AG04449 (cell line): Measurements from ENCODE around the gene CD79B.
"Not testable (repeated sequence)": the region's sequence is repeated elsewhere in the genome, so short reads cannot be mapped to it uniquely, and the experiment has no call there.

Experiments
- CTCF ChIA-PET: fragments of 350-600 bp; formaldehyde crosslinking; extraction: SDS; loops from one replicate; lab custom pipeline; 2021; ENCODE audit warnings: antibody characterized with exemption; lab: Yijun Ruan, JAX
- POLR2A ChIA-PET: fragments of 400-600, 350-600 bp; formaldehyde crosslinking; extraction: SDS; loops from one replicate; lab custom pipeline; 2020; ENCODE audit warnings: antibody characterized with exemption, inconsistent platforms; lab: Yijun Ruan, JAX
- DNase-seq: peaks from one replicate; pipeline ENCODE4 v3.0.0-alpha.2; 2010; ENCODE audit warnings: low read depth, low spot score
- H3K4me3 ChIP-seq: 2 replicates; pipeline ENCODE4 v1.5.1; 2011; ENCODE audit warnings: low read depth, mild to moderate bottlenecking, control low read depth, low read length
- CTCF ChIP-seq: IDR thresholded peaks from one replicate; pipeline ENCODE4 v1.5.1; 2011; ENCODE audit warnings: mild to moderate bottlenecking, moderate library complexity, low read length, control low read depth, inconsistent platforms; ENCODE audit not compliant: insufficient read depth; ENCODE audit errors: missing control alignments

Gene CD79B

GRCh38 chr17:63927464-63928171, 4.5 kb downstream of the CD79B start:
- no peak overlapping the region for H3K4me3 ChIP-seq
- no peak for TF ChIP-seq CTCF
- no peak for DNase-seq
- ChIA-PET POLR2A (no interaction called here), CTCF (interaction anchor here (0.9 to 14.2 kb wide), 5 partner anchors 9 to 100 kb away, joined by 3 to 246 read pairs (median 18); partner anchors contain the start of genes CSHL1 and GH1)

- ChIA-PET POLR2A (no interaction called here), CTCF (interaction anchor here (1.0 to 14.2 kb wide), 4 partner anchors 8 to 354 kb away, joined by 3 to 246 read pairs (median 10); no protein-coding TSS in a partner anchor)
- DNase-seq = no peak
- TF ChIP-seq CTCF = no peak
- no peak overlapping the region for H3K4me3 ChIP-seq
Measured at GRCh38 chr17:63926164-63926563, 6.0 kb downstream of the CD79B start.

GRCh38 chr17:63925615-63926014, 6.5 kb downstream of the CD79B start:
- H3K4me3 ChIP-seq = no peak overlapping the region
- TF ChIP-seq CTCF = no peak
- CTCF ChIA-PET = interaction anchor here (1.0 to 14.2 kb wide), 5 partner anchors 8 to 354 kb away, joined by 3 to 246 read pairs (median 3); no protein-coding TSS in a partner anchor
- DNase-seq = no peak
- POLR2A ChIA-PET = no interaction called here

- CTCF ChIA-PET = interaction anchor here (1.1 to 14.2 kb wide), 5 partner anchors 11 to 211 kb away, joined by 4 to 246 read pairs (median 7); partner anchors contain the start of genes CSHL1 and ERN1
- H3K4me3 ChIP-seq, DNase-seq, POLR2A ChIA-PET: not testable (repeated sequence)
Measured at GRCh38 chr17:63922402-63922801, 9.7 kb downstream of the CD79B start.

GRCh38 chr17:63920779-63921178, 11.4 kb downstream of the CD79B start:
- CTCF ChIA-PET = interaction anchor here (1.2 to 14.2 kb wide), 11 partner anchors 10 to 213 kb away, joined by 3 to 246 read pairs (median 12); partner anchors contain the start of genes CD79B, CSHL1, ERN1 and ICAM2
- DNase-seq, POLR2A ChIA-PET, H3K4me3 ChIP-seq: not testable (repeated sequence)

- DNase-seq, H3K4me3 ChIP-seq, POLR2A ChIA-PET: not testable (repeated sequence)
- CTCF ChIA-PET = interaction anchor here (0.7 to 14.2 kb wide), 39 partner anchors 9 to 499 kb away, joined by 3 to 246 read pairs (median 6); partner anchors contain the start of genes CD79B, CSHL1, ERN1 and ICAM2
Measured at GRCh38 chr17:63920050-63920449, 12.1 kb downstream of the CD79B start.

GRCh38 chr17:63919311-63919723, 12.8 kb downstream of the CD79B start:
- CTCF ChIA-PET = interaction anchor here (0.7 to 14.2 kb wide), 45 partner anchors 8 to 500 kb away, joined by 3 to 246 read pairs (median 5); partner anchors contain the start of genes CD79B, CSHL1, ERN1 and ICAM2
- POLR2A ChIA-PET = no interaction called here
- no peak overlapping the region for H3K4me3 ChIP-seq
- peak; percentile 89 for TF ChIP-seq CTCF
- DNase-seq = no peak

GRCh38 chr17:63918789-63919305, 13.3 kb downstream of the CD79B start, which contains the start of gene GH1:
GH1 (minus strand) TSS chr17:63918839; CDS start chr17:63918776, 63 bp downstream.
- CTCF ChIA-PET = interaction anchor here (0.9 to 14.2 kb wide), 43 partner anchors 8 to 500 kb away, joined by 3 to 246 read pairs (median 5); partner anchors contain the start of genes CD79B, CSHL1, ERN1 and ICAM2
- not testable (repeated sequence) for H3K4me3 ChIP-seq

More at GRCh38 chr17:63918789-63919305, 13.3 kb downstream of the CD79B start, which contains the start of gene GH1:
- POLR2A ChIA-PET, DNase-seq: not testable (repeated sequence)
